ACC112 (cell line): ENCODE data around the gene EPB41L1.

Experiments
- H2AFZ ChIP-seq: fragments of 200-600 bp; sonication (generic); one replicate; pipeline ENCODE4 v1.6.0; 2017; ENCODE audit warnings: antibody characterized with exemption, low read length; ENCODE audit not compliant: unreplicated experiment
- H3K27ac ChIP-seq: fragments of 200-600 bp; sonication (generic); 2 replicates; pipeline ENCODE4 v1.5.1; 2014; ENCODE audit warnings: low read depth, mild to moderate bottlenecking, antibody characterized with exemption, low read length, moderate library complexity
- H3K27me3 ChIP-seq: fragments of 200-600 bp; sonication (generic); 2 replicates; pipeline ENCODE4 v1.6.1; 2014; ENCODE audit warnings: mild to moderate bottlenecking, antibody characterized with exemption, low read length, moderate library complexity, mixed read lengths; ENCODE audit not compliant: insufficient read depth
- H3K36me3 ChIP-seq: fragments of 200-600 bp; sonication (generic); 2 replicates; pipeline ENCODE4 v1.6.1; 2016; ENCODE audit warnings: mild to moderate bottlenecking, antibody characterized with exemption, low read length, moderate library complexity, mixed read lengths; ENCODE audit not compliant: insufficient read depth
- H3K4me1 ChIP-seq: fragments of 200-600 bp; sonication (generic); one replicate; pipeline ENCODE4 v1.6.1; 2016; ENCODE audit warnings: low read length, mixed read lengths; ENCODE audit not compliant: insufficient read depth, unreplicated experiment, control insufficient read depth
- H3K4me3 ChIP-seq: fragments of 200-600 bp; sonication (generic); 2 replicates; pipeline ENCODE4 v1.5.1; 2014; ENCODE audit warnings: mild to moderate bottlenecking, low read depth, low read length
- H3K79me2 ChIP-seq: fragments of 200-600 bp; sonication (generic); one replicate; pipeline ENCODE4 v1.6.0; 2016; ENCODE audit warnings: low read length; ENCODE audit not compliant: control insufficient read depth, unreplicated experiment, insufficient read depth

The EPB41L1 gene

GRCh38 chr20:36241678-36242077 is 87.1 kb downstream of the EPB41L1 start:
- H3K36me3 ChIP-seq = peaks cover 18% of the 10 kb centered on the region; the same call in 1 of the 2 replicates
- no peaks in the 10 kb centered on the region for H3K27me3 ChIP-seq
- peaks cover 41% of the 10 kb centered on the region for H3K79me2 ChIP-seq
- H3K27ac ChIP-seq = no peak overlapping the region
- H3K4me1 ChIP-seq = peaks cover 12% of the 10 kb centered on the region
- no peak overlapping the region for H3K4me3 ChIP-seq
- no peak overlapping the region for H2AFZ ChIP-seq

DNA sequence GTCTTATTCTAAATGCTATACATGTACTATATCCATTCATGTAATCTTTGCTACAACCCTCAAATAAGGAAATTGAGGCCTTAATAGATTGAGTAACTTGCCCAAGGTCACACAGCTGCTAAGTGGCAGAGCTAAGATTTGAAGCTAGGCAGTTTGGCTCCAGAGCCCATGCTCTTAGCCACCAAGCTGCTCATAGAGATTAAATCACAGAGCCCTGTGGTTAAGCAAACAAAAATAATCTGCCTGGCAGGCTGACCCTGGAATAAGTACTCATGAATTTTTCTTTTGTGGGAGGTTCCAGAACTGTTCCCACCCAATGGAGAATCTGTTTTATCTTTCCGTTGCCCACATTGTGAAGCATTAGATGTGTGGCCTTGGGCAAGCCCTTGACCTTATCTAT is 89.2 kb downstream of the EPB41L1 start:
- Histone ChIP-seq H3K27ac (no peak overlapping the region), H3K4me1 (no peaks in the 10 kb centered on the region), H3K79me2 (peaks cover 21% of the 10 kb centered on the region), H3K27me3 (no peaks in the 10 kb centered on the region), H3K36me3 (peaks cover 24% of the 10 kb centered on the region; the same call in 1 of the 2 replicates), H3K4me3 (no peak overlapping the region), H2AFZ (no peak overlapping the region)

- Histone ChIP-seq H3K4me3 (no peak overlapping the region), H3K36me3 (peaks cover 19% of the 10 kb centered on the region; the same call in 1 of the 2 replicates), H3K27me3 (no peaks in the 10 kb centered on the region), H3K79me2 (no peaks in the 10 kb centered on the region), H2AFZ (no peak overlapping the region), H3K27ac (no peak overlapping the region), H3K4me1 (no peaks in the 10 kb centered on the region)
Observed at GRCh38 chr20:36246401-36246800, 91.9 kb downstream of the EPB41L1 start.

DNA sequence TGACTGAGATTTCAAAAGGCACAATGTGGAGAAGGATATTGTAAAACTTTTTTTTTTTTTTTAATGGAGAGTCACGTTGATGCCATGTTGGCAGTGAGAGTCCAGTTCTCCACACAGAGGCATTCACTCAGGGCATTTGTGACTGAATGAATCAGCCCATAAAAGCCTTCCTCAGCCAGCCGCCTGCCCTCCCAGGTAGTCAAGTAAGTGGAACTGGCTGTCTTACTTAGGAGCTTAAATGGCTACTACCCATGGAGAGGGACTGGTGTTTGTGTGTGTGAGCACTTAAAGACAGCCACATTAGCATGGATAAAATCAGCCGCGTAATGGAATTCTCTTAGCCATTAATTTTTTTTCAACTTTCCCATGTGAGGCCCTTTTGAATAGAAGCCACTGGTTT is 94.3 kb downstream of the EPB41L1 start:
- H3K27ac ChIP-seq = no peak overlapping the region
- H3K36me3 ChIP-seq = peaks cover 19% of the 10 kb centered on the region; the same call in 1 of the 2 replicates
- H2AFZ ChIP-seq = no peak overlapping the region
- no peaks in the 10 kb centered on the region for H3K27me3 ChIP-seq
- no peaks in the 10 kb centered on the region for H3K79me2 ChIP-seq
- no peaks in the 10 kb centered on the region for H3K4me1 ChIP-seq
- no peak overlapping the region for H3K4me3 ChIP-seq

- H3K36me3 ChIP-seq = peaks cover 19% of the 10 kb centered on the region; the same call in 1 of the 2 replicates
Observed at GRCh38 chr20:36249450-36249849, 94.9 kb downstream of the EPB41L1 start.

DNA sequence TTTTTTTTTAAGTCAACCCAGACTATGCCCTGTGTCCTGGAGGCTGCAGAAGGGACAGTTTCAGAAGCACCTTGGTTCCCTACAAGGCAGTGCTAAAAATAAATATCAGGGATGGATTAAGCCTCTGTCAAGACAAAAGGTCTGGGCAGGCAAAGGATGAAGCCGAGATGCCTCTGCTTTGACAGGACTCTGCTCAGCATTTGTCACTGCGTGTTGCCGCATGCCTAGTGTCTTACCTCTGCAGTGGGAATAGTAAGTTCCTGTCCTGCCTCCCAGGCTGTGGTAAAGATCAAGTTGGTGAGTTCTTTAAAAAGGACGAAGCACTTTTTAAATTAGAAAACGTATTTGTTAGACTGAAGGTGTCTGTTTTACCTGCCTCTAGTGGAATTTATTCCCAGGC is 96.9 kb downstream of the EPB41L1 start:
- Histone ChIP-seq H2AFZ (no peak overlapping the region), H3K4me1 (no peaks in the 10 kb centered on the region), H3K27ac (no peak overlapping the region), H3K79me2 (no peaks in the 10 kb centered on the region), H3K4me3 (no peak overlapping the region), H3K36me3 (peaks cover 6% of the 10 kb centered on the region; the same call in 1 of the 2 replicates), H3K27me3 (no peaks in the 10 kb centered on the region)

More at GRCh38 chr20:36249450-36249849, 94.9 kb downstream of the EPB41L1 start:
- H3K27ac ChIP-seq = no peak overlapping the region
- H3K4me3 ChIP-seq = no peak overlapping the region
- no peaks in the 10 kb centered on the region for H3K79me2 ChIP-seq
- no peaks in the 10 kb centered on the region for H3K4me1 ChIP-seq
- H2AFZ ChIP-seq = no peak overlapping the region
- H3K27me3 ChIP-seq = no peaks in the 10 kb centered on the region

DNA sequence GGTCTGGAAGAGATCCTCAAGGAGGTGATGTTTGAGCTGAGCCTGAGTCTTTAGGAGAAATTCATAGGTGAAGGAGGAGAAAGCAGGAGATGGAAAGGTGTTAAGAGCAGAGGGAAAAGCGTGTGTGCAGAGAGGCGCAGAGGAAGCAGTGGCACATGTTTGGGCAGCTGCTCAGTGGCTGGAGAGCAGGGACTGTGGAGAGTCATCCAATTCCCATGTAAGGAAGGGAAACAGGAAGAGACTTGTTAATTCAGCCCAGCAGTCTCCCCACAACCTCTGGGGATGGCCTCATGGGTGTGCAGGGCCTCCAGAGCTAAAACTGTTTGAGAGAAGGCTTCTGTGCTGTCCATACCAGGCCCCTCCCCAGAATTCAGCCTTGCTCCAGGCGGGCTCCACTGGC is 98.0 kb downstream of the EPB41L1 start:
- no peaks in the 10 kb centered on the region for H3K79me2 ChIP-seq
- no peaks in the 10 kb centered on the region for H3K4me1 ChIP-seq
- no peaks in the 10 kb centered on the region for H3K36me3 ChIP-seq
- H3K4me3 ChIP-seq = no peak overlapping the region
- H3K27ac ChIP-seq = no peak overlapping the region
- H2AFZ ChIP-seq = no peak overlapping the region
- H3K27me3 ChIP-seq = no peaks in the 10 kb centered on the region

GRCh38 chr20:36253036-36253435 is 98.5 kb downstream of the EPB41L1 start:
- Histone ChIP-seq H3K27me3 (no peaks in the 10 kb centered on the region), H3K36me3 (no peaks in the 10 kb centered on the region)

DNA sequence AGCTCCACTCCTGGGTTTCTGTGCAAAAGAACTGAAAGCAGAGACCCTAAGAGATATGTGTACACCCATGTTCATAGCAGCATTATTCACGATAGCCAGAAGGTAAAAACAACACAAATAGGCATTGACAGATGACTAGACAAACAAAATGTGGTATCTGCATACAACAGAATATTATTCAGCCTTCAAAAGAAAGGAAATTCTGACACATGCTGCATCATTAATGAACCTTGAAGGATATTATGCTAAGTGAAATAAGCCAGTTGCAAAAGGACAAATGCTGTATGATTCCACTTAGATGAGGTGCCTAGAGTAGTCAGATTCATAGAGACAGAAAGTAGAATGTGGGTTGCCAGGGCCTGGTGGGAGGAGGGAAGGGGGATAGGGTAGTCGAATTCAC is 99.5 kb downstream of the EPB41L1 start:
- Histone ChIP-seq H3K4me1 (no peaks in the 10 kb centered on the region), H3K4me3 (no peak overlapping the region), H3K79me2 (no peaks in the 10 kb centered on the region), H3K27me3 (no peaks in the 10 kb centered on the region), H2AFZ (no peak overlapping the region), H3K36me3 (no peaks in the 10 kb centered on the region), H3K27ac (no peak overlapping the region)

More at GRCh38 chr20:36253036-36253435, 98.5 kb downstream of the EPB41L1 start:
- Histone ChIP-seq H3K4me3 (no peak overlapping the region), H3K27ac (no peak overlapping the region), H2AFZ (no peak overlapping the region), H3K4me1 (no peaks in the 10 kb centered on the region), H3K79me2 (no peaks in the 10 kb centered on the region)

DNA sequence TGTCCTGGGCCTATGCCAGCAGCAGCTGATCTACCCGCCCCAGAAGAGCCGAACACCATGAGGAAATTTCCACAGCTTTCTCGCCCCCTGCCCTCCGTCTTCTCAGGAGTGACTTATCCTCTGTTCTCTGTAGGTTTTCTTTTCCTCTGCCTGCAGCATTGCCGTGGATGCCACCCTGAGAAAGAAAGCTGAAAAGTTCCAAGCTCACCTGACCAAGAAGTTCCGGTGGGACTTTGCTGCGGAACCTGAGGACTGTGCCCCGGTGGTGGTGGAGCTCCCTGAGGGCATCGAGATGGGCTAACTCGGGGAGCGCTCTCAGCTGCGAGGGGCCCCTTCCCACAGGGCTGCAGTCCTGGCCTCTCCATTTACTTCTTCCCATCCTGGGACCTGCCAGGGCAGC is 100.9 kb downstream of the EPB41L1 start:
- no peak overlapping the region for H3K27ac ChIP-seq
- no peaks in the 10 kb centered on the region for H3K79me2 ChIP-seq
- H3K27me3 ChIP-seq = no peaks in the 10 kb centered on the region
- no peak overlapping the region for H3K4me3 ChIP-seq
- no peaks in the 10 kb centered on the region for H3K4me1 ChIP-seq
- H3K36me3 ChIP-seq = no peaks in the 10 kb centered on the region
- no peak overlapping the region for H2AFZ ChIP-seq

DNA sequence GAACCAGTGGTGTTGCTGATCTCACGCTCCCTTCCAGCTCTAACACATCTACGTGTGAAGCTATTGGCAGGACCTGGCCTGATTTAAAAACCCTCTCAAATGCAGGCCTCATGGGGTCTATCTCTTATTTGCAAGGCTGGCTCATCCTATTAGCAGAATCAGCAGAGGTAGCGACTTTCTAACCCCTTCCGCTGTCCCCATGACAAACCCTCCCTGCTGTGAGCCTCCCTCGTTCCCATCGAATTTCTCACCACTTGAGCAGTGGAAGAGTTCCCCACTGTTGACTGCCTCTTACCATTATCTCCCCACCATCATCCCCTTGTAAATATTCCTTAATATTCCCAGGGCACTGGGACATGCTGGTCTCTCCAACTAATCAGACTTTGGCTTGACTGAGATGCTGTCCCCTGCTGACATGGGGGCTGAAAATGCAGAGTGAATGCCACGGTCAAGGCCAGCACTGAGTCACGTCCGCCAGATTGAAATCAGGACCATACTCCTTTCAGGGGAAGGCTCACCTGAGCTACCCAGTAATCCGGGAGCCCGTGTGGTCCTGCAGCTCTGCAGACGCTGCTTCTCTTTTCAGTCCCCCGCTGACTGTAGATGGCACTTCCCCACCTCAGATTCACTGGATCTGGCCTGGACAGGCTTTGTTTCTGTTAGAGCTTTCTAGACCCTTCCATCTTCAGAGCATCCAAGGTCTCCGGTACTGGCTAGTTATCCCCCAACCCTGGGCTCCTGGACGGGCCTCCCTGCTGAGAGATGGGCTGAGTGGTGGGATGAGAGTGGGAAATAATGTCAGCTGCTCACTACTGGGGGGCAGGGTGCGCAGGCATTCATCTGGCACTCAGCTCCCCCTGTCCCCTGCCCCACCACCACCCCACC is 104.9 kb downstream of the EPB41L1 start:
- H3K27me3 ChIP-seq = no peaks in the 10 kb centered on the region
- no peaks in the 10 kb centered on the region for H3K4me1 ChIP-seq
- no peak overlapping the region for H3K4me3 ChIP-seq
- H2AFZ ChIP-seq = no peak overlapping the region
- no peaks in the 10 kb centered on the region for H3K36me3 ChIP-seq
- H3K79me2 ChIP-seq = no peaks in the 10 kb centered on the region
- no peak overlapping the region for H3K27ac ChIP-seq
